IPS-15b (cell line): ENCODE data around the gene RHCE.
"Not testable (repeated sequence)": the region's sequence is repeated elsewhere in the genome, so short reads cannot be mapped to it uniquely, and the experiment has no call there.

Source experiments
- H3K27me3 ChIP-seq: one replicate; pipeline ENCODE4 v1.6.1; 2013; ENCODE audit warnings: low read length; ENCODE audit not compliant: control insufficient read depth, insufficient read depth
- H3K36me3 ChIP-seq: one replicate; pipeline ENCODE4 v1.6.1; 2013; ENCODE audit warnings: low read length; ENCODE audit not compliant: control insufficient read depth, insufficient read depth
- H3K4me1 ChIP-seq: one replicate; pipeline ENCODE4 v1.6.1; 2013; ENCODE audit warnings: mild to moderate bottlenecking, low read length; ENCODE audit not compliant: control insufficient read depth, insufficient read depth
- H3K4me3 ChIP-seq: one replicate; pipeline ENCODE4 v1.5.1; 2013; ENCODE audit warnings: low read depth, low read length
- H3K9ac ChIP-seq: one replicate; pipeline ENCODE4 v1.6.1; 2013; ENCODE audit warnings: low read depth, mild to moderate bottlenecking, low read length
- H3K9me3 ChIP-seq: one replicate; pipeline ENCODE4 v1.6.1; 2013; ENCODE audit warnings: mild to moderate bottlenecking, low read length; ENCODE audit not compliant: control insufficient read depth, insufficient read depth

The RHCE gene

GRCh38 chr1:25329950-25330349 is 90.7 kb downstream of the RHCE start:
- not testable (repeated sequence) for H3K36me3 ChIP-seq, H3K4me3 ChIP-seq, H3K9me3 ChIP-seq, H3K27me3 ChIP-seq, H3K4me1 ChIP-seq, H3K9ac ChIP-seq

GRCh38 chr1:25329336-25329735 is 91.3 kb downstream of the RHCE start:
- not testable (repeated sequence) for H3K4me3 ChIP-seq, H3K4me1 ChIP-seq, H3K9me3 ChIP-seq, H3K27me3 ChIP-seq, H3K36me3 ChIP-seq, H3K9ac ChIP-seq

GRCh38 chr1:25328791-25329185 is 91.8 kb downstream of the RHCE start:
- H3K27me3 ChIP-seq, H3K36me3 ChIP-seq, H3K9ac ChIP-seq, H3K4me3 ChIP-seq, H3K9me3 ChIP-seq, H3K4me1 ChIP-seq: not testable (repeated sequence)

- H3K27me3 ChIP-seq, H3K4me1 ChIP-seq, H3K36me3 ChIP-seq, H3K9me3 ChIP-seq, H3K9ac ChIP-seq, H3K4me3 ChIP-seq: not testable (repeated sequence)
Observed at GRCh38 chr1:25327864-25328790, 92.5 kb downstream of the RHCE start.

GRCh38 chr1:25324407-25324806 is 96.2 kb downstream of the RHCE start:
- H3K9ac ChIP-seq, H3K4me1 ChIP-seq, H3K4me3 ChIP-seq, H3K9me3 ChIP-seq, H3K36me3 ChIP-seq, H3K27me3 ChIP-seq: not testable (repeated sequence)

GRCh38 chr1:25322127-25322526 is 98.5 kb downstream of the RHCE start:
- H3K36me3 ChIP-seq, result not testable (repeated sequence)

GRCh38 chr1:25320314-25320938 is 100.2 kb downstream of the RHCE start:
- not testable (repeated sequence) for H3K36me3 ChIP-seq, H3K4me3 ChIP-seq, H3K9me3 ChIP-seq, H3K9ac ChIP-seq, H3K27me3 ChIP-seq, H3K4me1 ChIP-seq

More at GRCh38 chr1:25322127-25322526, 98.5 kb downstream of the RHCE start:
- not testable (repeated sequence) for H3K9ac ChIP-seq, H3K4me3 ChIP-seq, H3K9me3 ChIP-seq, H3K27me3 ChIP-seq, H3K4me1 ChIP-seq

GRCh38 chr1:25312806-25313470 is 107.7 kb downstream of the RHCE start:
- H3K4me1 ChIP-seq, H3K9ac ChIP-seq, H3K9me3 ChIP-seq, H3K4me3 ChIP-seq, H3K27me3 ChIP-seq, H3K36me3 ChIP-seq: not testable (repeated sequence)
